Loucy (cell line): ENCODE results near the gene ZC3H14.

ENCODE experiments used
- H2AFZ ChIP-seq: fragments of 200-600 bp; sonication (generic); 2 replicates; pipeline ENCODE4 v1.6.0; 2016; ENCODE audit warnings: antibody characterized with exemption, mild to moderate bottlenecking, low read length, moderate library complexity
- H3F3A ChIP-seq: fragments of 200-600 bp; 2 replicates; pipeline ENCODE4 v1.6.0; 2016; ENCODE audit warnings: antibody characterized with exemption, low read depth, mild to moderate bottlenecking
- H3K27me3 ChIP-seq: fragments of 200-600 bp; sonication (generic); 2 replicates; pipeline ENCODE4 v1.6.1; 2014; ENCODE audit warnings: low read length, mild to moderate bottlenecking; ENCODE audit not compliant: insufficient read depth, poor library complexity, severe bottlenecking
- H3K36me3 ChIP-seq: fragments of 200-600 bp; sonication (generic); 2 replicates; pipeline ENCODE4 v1.6.1; 2016; ENCODE audit warnings: low read length; ENCODE audit not compliant: insufficient read depth
- H3K4me1 ChIP-seq: fragments of 200-600 bp; sonication (generic); 2 replicates; pipeline ENCODE4 v1.5.1; 2014; ENCODE audit warnings: low read length, mild to moderate bottlenecking; ENCODE audit not compliant: insufficient read depth, poor library complexity, severe bottlenecking
- H3K4me2 ChIP-seq: fragments of 200-600 bp; sonication (generic); 2 replicates; pipeline ENCODE4 v1.6.0; 2014; ENCODE audit warnings: antibody characterized with exemption, low read length, low read depth, mild to moderate bottlenecking; ENCODE audit not compliant: poor library complexity, severe bottlenecking
- H3K4me3 ChIP-seq: fragments of 200-600 bp; sonication (generic); 2 replicates; pipeline ENCODE4 v1.5.1; 2014; ENCODE audit warnings: low read length, mild to moderate bottlenecking, mixed read lengths; ENCODE audit not compliant: poor library complexity, severe bottlenecking
- H3K79me2 ChIP-seq: fragments of 200-600 bp; sonication (generic); 2 replicates; pipeline ENCODE4 v1.6.1; 2014; ENCODE audit warnings: low read length; ENCODE audit not compliant: insufficient read depth
- H3K9ac ChIP-seq: fragments of 200-600 bp; sonication (generic); 2 replicates; pipeline ENCODE4 v1.6.0; 2014; ENCODE audit warnings: mild to moderate bottlenecking, low read depth, low read length, moderate library complexity; ENCODE audit not compliant: poor library complexity, severe bottlenecking
- H3K9me2 ChIP-seq: fragments of 200-600 bp; sonication (generic); replicated peaks from 2 replicates; pipeline ENCODE4 v1.6.1; 2016; ENCODE audit warnings: low read depth, low read length, mixed read lengths
- H3K9me3 ChIP-seq: fragments of 200-600 bp; sonication (generic); 2 replicates; pipeline ENCODE4 v1.6.1; 2014; ENCODE audit warnings: mild to moderate bottlenecking, antibody characterized with exemption, low read length, low read depth; ENCODE audit not compliant: insufficient read depth
- H4K20me1 ChIP-seq: fragments of 200-600 bp; sonication (generic); 2 replicates; pipeline ENCODE4 v1.6.0; 2014; ENCODE audit warnings: antibody characterized with exemption, low read length, mild to moderate bottlenecking; ENCODE audit not compliant: insufficient read depth, poor library complexity, severe bottlenecking
- EZH2phosphoT487 ChIP-seq: fragments of 200-600 bp; IDR thresholded peaks from 2 replicates; pipeline ENCODE4 v1.6.1; 2018; ENCODE audit warnings: antibody characterized with exemption, mild to moderate bottlenecking, moderate library complexity, borderline replicate concordance
- TF ChIP-seq, protein P1 (sequence below): fragments of 200-600 bp; sonication (generic); conservative IDR thresholded peaks from 2 replicates; pipeline ENCODE4 v1.5.1; 2014; ENCODE audit warnings: mild to moderate bottlenecking, antibody characterized with exemption, low read length

The ZC3H14 gene

GRCh38 chr14:88632512-88632911 is 69.7 kb downstream of the ZC3H14 start:
- Histone ChIP-seq H3K36me3 (no peaks in the 10 kb centered on the region), H3K4me1 (no peaks in the 10 kb centered on the region), H3K27me3 (no peaks in the 10 kb centered on the region), H2AFZ (no peak overlapping the region), H3F3A (no peaks in the 10 kb centered on the region), H3K9me2 (no peaks in the 10 kb centered on the region), H3K9me3 (no peaks in the 10 kb centered on the region), H3K79me2 (no peaks in the 10 kb centered on the region), H3K9ac (no peak overlapping the region), H4K20me1 (no peaks in the 10 kb centered on the region), H3K4me3 (no peak overlapping the region), H3K4me2 (no peak overlapping the region)
- TF ChIP-seq, protein P1, sequence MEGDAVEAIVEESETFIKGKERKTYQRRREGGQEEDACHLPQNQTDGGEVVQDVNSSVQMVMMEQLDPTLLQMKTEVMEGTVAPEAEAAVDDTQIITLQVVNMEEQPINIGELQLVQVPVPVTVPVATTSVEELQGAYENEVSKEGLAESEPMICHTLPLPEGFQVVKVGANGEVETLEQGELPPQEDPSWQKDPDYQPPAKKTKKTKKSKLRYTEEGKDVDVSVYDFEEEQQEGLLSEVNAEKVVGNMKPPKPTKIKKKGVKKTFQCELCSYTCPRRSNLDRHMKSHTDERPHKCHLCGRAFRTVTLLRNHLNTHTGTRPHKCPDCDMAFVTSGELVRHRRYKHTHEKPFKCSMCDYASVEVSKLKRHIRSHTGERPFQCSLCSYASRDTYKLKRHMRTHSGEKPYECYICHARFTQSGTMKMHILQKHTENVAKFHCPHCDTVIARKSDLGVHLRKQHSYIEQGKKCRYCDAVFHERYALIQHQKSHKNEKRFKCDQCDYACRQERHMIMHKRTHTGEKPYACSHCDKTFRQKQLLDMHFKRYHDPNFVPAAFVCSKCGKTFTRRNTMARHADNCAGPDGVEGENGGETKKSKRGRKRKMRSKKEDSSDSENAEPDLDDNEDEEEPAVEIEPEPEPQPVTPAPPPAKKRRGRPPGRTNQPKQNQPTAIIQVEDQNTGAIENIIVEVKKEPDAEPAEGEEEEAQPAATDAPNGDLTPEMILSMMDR: no peak
- no peak for TF ChIP-seq EZH2phosphoT487

DNA sequence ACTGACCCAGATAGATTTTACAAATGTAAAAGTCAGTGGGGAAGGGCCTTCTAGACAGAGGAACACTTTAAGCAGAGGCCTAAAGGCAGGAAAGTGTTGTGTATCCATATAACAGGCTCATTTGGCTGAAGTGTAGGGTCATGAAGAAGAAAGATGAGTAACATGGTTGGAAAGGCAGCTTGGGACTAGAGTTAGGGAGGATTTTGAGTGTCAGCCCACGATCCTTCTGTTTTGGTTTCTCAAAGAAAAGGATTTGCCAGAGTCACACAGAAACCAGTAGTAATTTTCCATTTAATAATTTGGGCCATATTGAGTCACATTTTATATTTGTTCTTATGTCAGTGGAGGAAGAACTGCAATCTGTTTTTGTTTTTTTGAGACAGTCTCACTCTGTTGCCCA is 76.4 kb downstream of the ZC3H14 start:
- H3F3A ChIP-seq: no peaks in the 10 kb centered on the region
- TF ChIP-seq, protein P1: no peak
- H4K20me1 ChIP-seq: no peaks in the 10 kb centered on the region
- H3K79me2 ChIP-seq: no peaks in the 10 kb centered on the region
- no peaks in the 10 kb centered on the region for H3K9me2 ChIP-seq
- H3K9ac ChIP-seq: no peak overlapping the region
- no peak overlapping the region for H3K4me2 ChIP-seq
- H3K9me3 ChIP-seq: no peaks in the 10 kb centered on the region
- H3K36me3 ChIP-seq: no peaks in the 10 kb centered on the region
- H3K4me3 ChIP-seq: no peak overlapping the region
- no peak overlapping the region for H2AFZ ChIP-seq
- H3K4me1 ChIP-seq: no peaks in the 10 kb centered on the region
- no peaks in the 10 kb centered on the region for H3K27me3 ChIP-seq

DNA sequence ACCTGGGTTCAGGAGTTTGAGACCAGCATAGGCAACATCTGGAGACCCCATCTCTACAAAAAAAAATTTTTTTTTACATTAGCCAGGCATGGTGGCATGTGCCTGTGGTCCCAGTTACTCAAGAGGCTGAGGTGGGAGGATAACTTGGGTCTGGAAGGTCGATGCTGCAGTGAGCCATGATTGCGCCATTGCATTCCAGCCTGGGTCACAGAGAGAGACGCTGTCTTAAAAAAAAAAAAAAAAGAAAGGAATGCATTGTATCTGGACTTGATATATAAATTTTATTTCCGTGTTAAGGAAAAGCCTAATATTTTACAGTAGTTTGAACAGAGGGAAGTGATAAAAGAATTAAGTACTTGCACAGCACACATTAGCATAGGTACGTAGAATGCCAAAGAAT is 97.2 kb downstream of the ZC3H14 start:
- TF ChIP-seq, protein P1: no peak
- no peak for TF ChIP-seq EZH2phosphoT487
- no peaks in the 10 kb centered on the region for H3K9me3 ChIP-seq
- H3K4me2 ChIP-seq: no peak overlapping the region
- no peaks in the 10 kb centered on the region for H3K36me3 ChIP-seq
- H3K79me2 ChIP-seq: no peaks in the 10 kb centered on the region
- no peaks in the 10 kb centered on the region for H3K4me1 ChIP-seq
- H3K9me2 ChIP-seq: no peaks in the 10 kb centered on the region
- no peaks in the 10 kb centered on the region for H3K27me3 ChIP-seq
- H3F3A ChIP-seq: no peaks in the 10 kb centered on the region
- H3K9ac ChIP-seq: no peak overlapping the region
- H4K20me1 ChIP-seq: no peaks in the 10 kb centered on the region
- no peak overlapping the region for H3K4me3 ChIP-seq
- H2AFZ ChIP-seq: no peak overlapping the region
